GM19240 (cell line): Measurements from ENCODE around the gene ASGR2.
"Not testable (repeated sequence)": the region's sequence is repeated elsewhere in the genome, so short reads cannot be mapped to it uniquely, and the experiment has no call there.

ENCODE experiments used
- DNase-seq: peaks from one replicate; pipeline ENCODE4 v3.0.0; 2011; ENCODE audit warnings: low spot score; ENCODE audit not compliant: insufficient read length

The ASGR2 gene

GRCh38 chr17:7126386-7126785, 11.8 kb upstream of the ASGR2 start:
- DNase-seq: not testable (repeated sequence)

- DNase-seq: no peak
Observed at GRCh38 chr17:7124923-7125322, 10.3 kb upstream of the ASGR2 start.

DNA sequence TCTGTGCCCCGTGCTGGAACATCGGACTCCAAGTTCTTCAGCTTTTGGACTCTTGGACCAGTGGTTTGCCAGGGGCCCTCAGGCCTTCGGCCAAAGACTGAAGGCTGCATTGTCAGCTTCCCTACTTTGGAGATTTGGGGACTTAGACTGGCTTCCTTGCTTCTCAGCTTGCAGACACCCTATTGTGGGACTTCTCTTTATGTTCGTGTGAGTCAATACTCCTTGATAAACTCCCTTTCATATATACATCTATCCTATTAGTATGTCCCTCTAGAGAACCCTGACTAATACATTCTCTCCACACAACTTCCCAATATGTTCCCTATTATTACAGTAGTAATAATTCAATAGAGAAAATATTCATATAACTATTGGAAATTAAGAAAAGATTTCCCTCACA, 9.2 kb upstream of the ASGR2 start:
- DNase-seq: no peak

- DNase-seq: no peak
Observed at GRCh38 chr17:7122381-7122780, 7.8 kb upstream of the ASGR2 start.

- not testable (repeated sequence) for DNase-seq
Observed at GRCh38 chr17:7120635-7121034, 6.0 kb upstream of the ASGR2 start.

DNA sequence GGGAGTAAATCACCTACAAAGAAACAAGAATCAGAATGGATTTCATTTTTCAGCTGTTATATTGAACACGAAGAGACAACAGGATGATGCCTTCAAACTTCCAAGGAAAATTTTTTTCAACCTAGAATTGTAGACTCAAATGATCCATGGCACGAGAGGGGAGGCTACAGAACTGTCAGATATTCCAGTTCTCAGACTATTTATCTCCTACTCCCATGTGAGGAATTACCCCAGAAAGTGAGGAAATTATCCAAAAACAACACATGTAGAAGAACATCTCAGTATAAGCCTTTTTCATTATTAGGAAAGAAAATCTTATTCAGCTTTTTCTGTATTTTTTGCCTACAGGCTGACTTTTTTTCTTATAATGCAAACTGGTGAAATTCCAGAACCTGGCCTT, 5.5 kb upstream of the ASGR2 start:
- no peak for DNase-seq

- no peak for DNase-seq
Observed at GRCh38 chr17:7119314-7119713, 4.7 kb upstream of the ASGR2 start.

DNA sequence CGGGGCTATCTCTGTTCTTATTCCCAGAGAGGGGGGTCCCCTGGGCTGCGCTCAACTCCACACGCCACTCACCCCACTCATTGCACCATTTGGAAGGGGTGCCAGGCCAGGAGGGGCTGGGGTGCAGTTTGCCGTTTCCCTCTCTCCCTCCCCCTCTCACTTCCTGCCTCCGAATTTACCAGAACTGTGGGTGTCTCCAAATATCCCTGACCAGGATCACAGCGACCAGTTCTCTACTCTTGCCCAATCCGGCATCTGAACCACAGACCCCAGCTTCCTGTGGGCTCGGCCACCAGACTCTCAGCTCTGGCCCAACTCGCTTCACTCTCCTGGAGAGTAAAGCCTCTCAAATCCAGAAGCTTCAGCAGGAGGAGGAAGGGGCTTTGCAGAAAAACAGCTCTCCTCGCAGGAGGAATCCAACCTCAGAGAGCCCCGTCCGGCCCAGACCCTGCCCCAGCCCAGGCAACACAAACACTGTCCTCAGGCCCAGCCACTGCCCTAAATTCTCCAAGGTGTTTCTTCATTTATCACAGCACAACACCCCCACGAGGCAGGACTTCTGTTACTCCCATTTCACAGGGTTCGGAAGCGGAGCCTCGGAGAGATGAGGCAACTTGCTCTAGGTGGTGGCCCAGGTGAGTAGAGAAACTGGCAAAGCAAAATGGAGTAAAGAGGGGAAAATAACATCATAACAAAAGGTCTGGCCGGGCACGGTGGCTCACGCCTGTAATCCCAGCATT, 423 bp upstream of the ASGR2 start:
- DNase-seq: no peak

DNA sequence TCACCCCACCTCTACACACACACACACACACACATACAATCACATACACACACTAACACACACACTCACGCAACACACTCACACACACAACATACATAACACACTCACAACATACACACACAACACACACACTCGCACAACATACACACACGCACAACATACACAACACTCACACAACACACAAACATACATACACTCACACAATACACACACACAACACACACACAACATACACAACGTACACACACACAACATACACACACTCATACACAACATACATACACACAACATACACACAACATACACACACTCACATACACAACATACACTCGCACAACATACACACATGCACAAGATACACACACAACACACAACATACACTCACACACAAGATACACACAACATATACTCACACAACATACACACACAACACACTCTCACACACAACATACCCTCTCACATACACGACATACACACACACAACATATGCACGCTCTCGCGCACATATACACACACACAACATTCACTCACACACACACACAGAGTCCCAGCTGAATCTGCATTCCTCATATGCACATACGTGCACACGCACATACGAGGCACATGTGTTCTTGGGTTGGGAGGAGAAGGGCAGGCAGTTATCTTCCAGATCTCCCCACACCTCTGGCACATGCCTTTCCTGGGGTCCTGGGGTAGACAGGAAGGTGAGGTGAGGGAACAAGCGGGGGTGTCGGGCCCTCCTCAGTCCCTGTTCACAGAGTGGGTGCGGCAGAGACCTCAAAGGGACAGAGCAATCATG, 1.1 kb downstream of the ASGR2 start:
- no peak for DNase-seq

- DNase-seq: no peak
Observed at GRCh38 chr17:7112510-7113108, 2.0 kb downstream of the ASGR2 start.

DNA sequence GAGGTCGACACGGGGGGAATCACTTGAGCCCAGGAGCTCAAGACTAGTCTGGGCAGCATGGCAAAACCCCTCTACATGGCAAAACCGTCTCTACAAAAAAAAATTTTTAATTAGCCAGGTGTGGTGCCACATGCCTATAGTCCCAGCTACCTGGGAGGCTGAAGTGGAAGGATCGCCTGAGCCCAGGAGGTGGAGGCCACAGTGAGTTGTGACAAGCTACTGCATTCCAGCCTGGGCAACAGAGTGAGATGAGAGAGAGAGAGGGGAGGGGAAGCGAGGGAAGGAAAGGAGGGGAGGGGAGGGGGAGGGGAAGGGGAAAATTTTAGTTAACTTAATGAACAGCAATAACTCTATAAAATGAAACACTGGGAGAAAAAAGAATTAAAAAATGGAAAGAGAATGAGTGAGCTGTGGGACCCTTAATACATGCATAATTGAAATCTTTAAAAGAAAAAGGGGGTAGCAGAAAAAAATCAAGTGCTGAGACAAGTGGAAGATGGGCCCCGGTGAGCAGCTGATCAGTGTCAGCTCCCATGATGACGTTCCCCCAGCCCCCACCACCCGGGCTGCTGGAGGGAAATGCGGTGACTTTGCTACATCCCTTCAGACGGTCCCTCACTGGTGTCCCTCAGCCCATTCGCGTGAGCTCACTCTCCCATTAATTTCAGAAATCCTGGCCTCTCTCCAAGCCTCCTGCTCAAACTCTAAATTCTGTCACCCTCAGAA, 2.7 kb downstream of the ASGR2 start:
- no peak for DNase-seq

DNA sequence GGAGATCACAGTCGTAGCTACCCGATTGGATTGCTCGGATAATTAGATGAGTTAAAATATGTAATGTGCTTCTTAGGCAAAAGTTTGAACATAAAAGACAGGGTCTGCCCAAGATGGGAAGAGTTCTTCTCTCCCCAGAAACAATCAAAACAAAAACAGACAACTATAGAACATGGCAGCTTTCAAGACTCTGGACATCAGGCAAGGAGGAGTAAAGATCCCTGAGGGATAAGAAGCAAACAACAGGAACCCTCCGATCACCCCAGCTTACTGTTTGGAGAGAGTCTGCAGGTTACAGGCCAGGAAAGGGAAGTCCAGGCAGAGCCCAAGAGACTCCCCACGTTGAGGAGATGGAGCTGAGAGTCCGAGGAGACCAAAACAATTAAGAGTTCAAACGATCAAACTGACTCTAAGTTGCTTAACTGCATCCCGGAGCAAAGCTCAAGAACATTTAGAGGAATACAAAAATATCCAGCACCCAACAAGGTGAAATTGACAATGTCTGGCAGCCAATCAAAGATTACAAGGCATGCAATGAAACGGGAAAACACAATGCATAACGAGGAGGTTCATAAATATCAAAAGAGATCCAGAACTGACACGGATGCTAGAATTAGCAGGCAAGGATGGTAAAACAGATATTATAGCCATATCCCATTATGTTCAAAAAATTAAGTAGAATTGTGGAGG, 3.9 kb downstream of the ASGR2 start:
- no peak for DNase-seq

DNA sequence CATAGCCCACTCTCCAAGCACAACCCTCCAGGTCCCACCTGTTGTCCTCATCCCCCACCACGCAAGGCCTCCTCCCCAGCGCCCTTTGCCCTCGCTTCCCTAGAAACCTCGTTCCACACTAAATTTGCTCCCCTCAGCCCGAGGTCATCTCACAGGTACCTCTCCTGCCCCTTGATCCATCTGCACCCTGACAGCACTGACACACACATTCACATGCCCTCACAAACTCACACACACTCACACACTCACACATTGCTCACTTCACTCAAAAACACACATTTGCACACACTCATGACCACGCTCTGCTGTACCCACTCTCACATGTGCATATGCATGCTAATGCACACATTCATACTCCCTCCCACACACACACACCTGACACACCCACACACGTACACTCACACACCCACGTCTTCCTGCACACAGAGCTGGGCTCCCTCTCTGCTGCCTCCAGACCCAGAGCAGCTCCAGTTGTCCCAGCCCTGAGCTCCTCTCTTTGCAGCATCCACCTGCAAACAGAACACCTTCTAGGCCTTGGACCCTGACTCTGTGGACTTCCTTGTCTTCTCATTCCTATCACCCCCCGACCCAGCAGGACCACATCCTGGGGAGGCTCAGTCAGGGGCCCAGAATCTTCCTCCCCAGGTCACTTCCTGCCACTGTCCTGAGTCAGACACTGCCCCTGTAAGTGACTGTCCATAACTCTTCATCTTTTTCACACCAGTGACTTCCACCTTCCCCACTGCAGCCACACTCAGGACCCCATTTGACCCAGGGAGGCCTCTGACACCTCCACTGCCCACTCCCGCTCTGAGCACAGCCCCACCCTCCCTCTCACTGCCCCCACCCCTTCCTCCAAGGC, 4.9 kb downstream of the ASGR2 start:
- no peak for DNase-seq

- DNase-seq: no peak
Observed at GRCh38 chr17:7108981-7109380, 5.6 kb downstream of the ASGR2 start.

- DNase-seq: no peak
Observed at GRCh38 chr17:7108560-7108925, 6.1 kb downstream of the ASGR2 start.

GRCh38 chr17:7107795-7108559, 6.6 kb downstream of the ASGR2 start:
- DNase-seq: no peak

GRCh38 chr17:7107012-7107754, 7.4 kb downstream of the ASGR2 start:
- DNase-seq: no peak

GRCh38 chr17:7102421-7102820, 12.2 kb downstream of the ASGR2 start:
- DNase-seq: no peak

- DNase-seq: no peak
Observed at GRCh38 chr17:7101531-7101930, 13.1 kb downstream of the ASGR2 start.
